ENCODE data around the gene ZNF350.

- TF ChIP-seq EZH2 (IDR thresholded peaks at IDR 0.05), result no peak
- TF ChIP-seq POLR2AphosphoS5 (IDR thresholded peaks at IDR 0.05; ENCODE audit: borderline replicate concordance, low read depth, low read length), result no peak
Observed at GRCh38 chr19:51983361-51983760, 3.3 kb downstream of the ZNF350 start.

All from SK-N-MC (cell line).